ENCODE measurements around the gene MDM1.

Gene MDM1

GRCh38 chr12:68335462-68335861 is 3.3 kb upstream of the MDM1 start (continued):
- TF ChIP-seq ZNF654 (tag by site-specific recombination; IDR thresholded peaks at IDR 0.05; ENCODE audit: low read depth), result peak; percentile 8; the same call in 1 of the 2 replicates
- no peak for TF ChIP-seq ZNF266 (tag by site-specific recombination; IDR thresholded peaks at IDR 0.05; ENCODE audit: low read depth)
- TF ChIP-seq ZNF660 (tag by site-specific recombination; IDR thresholded peaks at IDR 0.05), result 0 out of 2 replicates have a peak, but pooled peaks have one; percentile 13
- TF ChIP-seq ZNF311 (tag by site-specific recombination; IDR thresholded peaks at IDR 0.05; ENCODE audit: borderline replicate concordance), result no peak
- no peak for TF ChIP-seq ZNF391 (tag by site-specific recombination; IDR thresholded peaks at IDR 0.05; ENCODE audit: borderline replicate concordance, low read depth)
- TF ChIP-seq ZBTB48 (tag by site-specific recombination; IDR thresholded peaks at IDR 0.05), result peak; percentile 58; the same call in 1 of the 2 replicates
- no peak for TF ChIP-seq HOXA7 (CRISPR knock-in tag; IDR thresholded peaks at IDR 0.05; ENCODE audit: borderline replicate concordance)
- TF ChIP-seq ZNF132 (tag by site-specific recombination; IDR thresholded peaks at IDR 0.05; ENCODE audit: borderline replicate concordance), result no peak

- POLR2A ChIA-PET, result interaction anchor here (1.0 to 1.1 kb wide), 2 partner anchors 9 to 475 kb away, joined by 3 read pairs; no protein-coding TSS in a partner anchor
- no peak for TF ChIP-seq ZNF645 (tag by site-specific recombination; IDR thresholded peaks at IDR 0.05)
- no peak for TF ChIP-seq ZNF19 (tag by site-specific recombination; IDR thresholded peaks at IDR 0.05; ENCODE audit: low read depth)
- TF ChIP-seq ZNF629 (tag by site-specific recombination; IDR thresholded peaks at IDR 0.05), result no peak
- no peak for TF ChIP-seq ZBTB21 (tag by site-specific recombination; IDR thresholded peaks at IDR 0.05)
- TF ChIP-seq ZNF776 (tag by site-specific recombination; IDR thresholded peaks at IDR 0.05; ENCODE audit: borderline replicate concordance), result no peak
- TF ChIP-seq HOXC10 (CRISPR knock-in tag; IDR thresholded peaks at IDR 0.05), result no peak
- TF ChIP-seq ELK4 (IDR thresholded peaks at IDR 0.05; ENCODE audit: borderline replicate concordance, low read depth, low read length), result no peak
- TF ChIP-seq CTCF (tag by site-specific recombination; IDR thresholded peaks at IDR 0.05), result peak; percentile 47; the same call in 1 of the 2 replicates
- 0 out of 2 replicates have a peak, but pooled peaks have one; percentile 18 for TF ChIP-seq ZNF654 (tag by site-specific recombination; IDR thresholded peaks at IDR 0.05; ENCODE audit: low read depth)
- no peak for TF ChIP-seq ZNF501 (tag by site-specific recombination; IDR thresholded peaks at IDR 0.05)
- CTCF ChIA-PET, result interaction anchor here (0.6 to 1.5 kb wide), 4 partner anchors 14 to 390 kb away, joined by 3 to 8 read pairs (median 3); no protein-coding TSS in a partner anchor
- H3K4me3 ChIP-seq (ENCODE audit: low read depth, low read length), result no peak overlapping the region
- no peaks in the 10 kb centered on the region for H3K9me3 ChIP-seq (ENCODE audit: control insufficient read depth, insufficient read depth, low read depth, low read length)
- H3K36me3 ChIP-seq (ENCODE audit: control insufficient read depth in 2 of 2, insufficient read depth in 1 of 2, low read length in 2 of 2), result peaks cover 0 to 11% of the 10 kb centered on the region in 2 experiments; a peak in 1 of 3 replicates
- H3K27ac ChIP-seq (ENCODE audit: extremely low read depth, low read depth, low read length), result no peak overlapping the region
- H3K4me1 ChIP-seq (ENCODE audit: control insufficient read depth, insufficient read depth, low read length), result peaks cover 8% of the 10 kb centered on the region; the same call in 1 of the 2 replicates
Measured at GRCh38 chr12:68334132-68334531, 2.0 kb upstream of the MDM1 start.

- no peak overlapping the region for H3K27ac ChIP-seq (ENCODE audit: extremely low read depth, low read depth, low read length)
- CTCF ChIA-PET, result interaction anchor here (0.9 to 1.5 kb wide), 3 partner anchors 13 to 45 kb away, joined by 3 to 8 read pairs (median 3); no protein-coding TSS in a partner anchor
- TF ChIP-seq SP7 (tag by site-specific recombination; IDR thresholded peaks at IDR 0.05) (no peak), ZSCAN23 (tag by site-specific recombination; IDR thresholded peaks at IDR 0.05) (no peak), GLI2 (tag by site-specific recombination; IDR thresholded peaks at IDR 0.05; ENCODE audit: borderline replicate concordance, low read depth) (no peak), ZIC2 (tag by site-specific recombination; IDR thresholded peaks at IDR 0.05) (no peak), ZNF449 (tag by site-specific recombination; IDR thresholded peaks at IDR 0.05) (0 out of 2 replicates have a peak, but pooled peaks have one; percentile 2), ZNF658 (tag by site-specific recombination; IDR thresholded peaks at IDR 0.05) (no peak)
Measured at GRCh38 chr12:68332728-68333630, 817 bp upstream of the MDM1 start.

More at GRCh38 chr12:68332728-68333630, 817 bp upstream of the MDM1 start:
- Histone ChIP-seq H3K4me3 (ENCODE audit: low read depth, low read length) (peak overlapping the region; percentile 68), H3K36me3 (ENCODE audit: control insufficient read depth in 2 of 2, insufficient read depth in 1 of 2, low read length in 2 of 2) (peaks cover 0 to 19% of the 10 kb centered on the region in 2 experiments; a peak in 1 of 3 replicates), H3K9me3 (ENCODE audit: control insufficient read depth, insufficient read depth, low read depth, low read length) (no peaks in the 10 kb centered on the region), H3K4me1 (ENCODE audit: control insufficient read depth, insufficient read depth, low read length) (peaks cover 8% of the 10 kb centered on the region; the same call in 1 of the 2 replicates)
- POLR2A ChIA-PET, result interaction anchor here (0.7 to 1.3 kb wide), 2 partner anchors 29 to 475 kb away, joined by 3 to 4 read pairs; partner anchors contain the start of gene MDM2

All from HEK293 (cell line).